GM18526 (cell line): ENCODE measurements around the gene GPR18.

Experiments
- POLR2A ChIP-seq: IDR thresholded peaks from 3 replicates; pipeline ENCODE4 v1.6.1; 2011; ENCODE audit not compliant: insufficient read length; ENCODE audit errors: extremely low read depth

Gene GPR18

DNA sequence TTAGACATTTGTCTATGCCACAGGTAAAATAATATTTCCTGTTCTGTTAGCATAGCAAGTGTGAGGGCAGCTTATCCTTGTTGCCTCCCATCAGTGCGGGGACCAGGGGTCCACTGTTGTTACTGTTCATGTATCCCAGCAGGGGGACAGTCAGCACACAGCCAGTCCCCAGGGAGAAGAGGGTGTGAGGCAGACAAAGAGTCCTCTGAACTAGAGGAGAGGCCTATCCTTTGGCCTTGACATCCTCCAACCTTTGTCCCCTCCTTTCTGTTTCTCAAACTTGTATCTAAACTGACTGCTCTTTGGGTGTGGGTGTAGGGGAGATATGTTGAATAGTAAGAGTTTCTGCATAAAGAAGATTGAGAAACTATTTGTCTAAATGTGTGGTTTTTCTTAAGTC lies 2.9 kb upstream of the GPR18 start:
- TF ChIP-seq POLR2A = no peak

DNA sequence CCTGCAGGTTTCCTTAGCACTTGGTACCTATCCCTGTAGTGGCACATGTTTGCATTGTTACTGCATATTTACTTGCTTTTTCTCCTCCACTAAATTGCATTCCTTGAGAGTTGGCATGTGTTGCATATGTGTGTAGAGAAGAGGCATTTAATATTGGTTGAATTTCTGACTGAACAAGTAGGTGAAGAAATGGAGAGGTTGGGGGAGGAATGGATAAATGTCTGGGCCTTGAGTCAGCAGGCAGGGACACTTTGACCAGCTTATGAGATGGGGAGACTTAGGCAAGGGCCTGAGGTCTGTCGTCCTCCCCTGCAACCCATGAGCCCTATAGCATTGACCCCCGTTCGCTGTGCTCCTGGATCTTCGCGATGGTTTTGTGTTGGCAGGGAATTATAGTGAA lies 2.0 kb upstream of the GPR18 start:
- no peak for TF ChIP-seq POLR2A

DNA sequence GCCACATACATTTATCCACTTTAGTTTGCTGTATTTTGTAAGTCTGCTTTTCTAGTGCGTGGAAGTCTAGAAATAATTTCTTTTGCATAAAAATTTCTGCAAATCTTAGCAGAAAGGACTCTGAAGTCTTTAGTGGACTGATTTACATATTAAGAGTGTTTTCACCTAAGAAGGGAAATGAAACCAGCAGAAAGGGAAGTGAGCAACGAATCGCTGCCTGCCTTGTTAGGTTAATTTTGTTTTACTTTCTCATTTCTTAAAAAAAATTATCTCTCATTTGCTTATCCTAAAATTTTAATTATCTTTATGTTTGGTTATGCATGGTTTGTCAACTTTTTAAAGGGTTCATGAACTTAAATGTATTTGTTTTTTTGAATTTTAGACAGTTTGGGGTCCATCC lies 767 bp upstream of the GPR18 start:
- TF ChIP-seq POLR2A = no peak

DNA sequence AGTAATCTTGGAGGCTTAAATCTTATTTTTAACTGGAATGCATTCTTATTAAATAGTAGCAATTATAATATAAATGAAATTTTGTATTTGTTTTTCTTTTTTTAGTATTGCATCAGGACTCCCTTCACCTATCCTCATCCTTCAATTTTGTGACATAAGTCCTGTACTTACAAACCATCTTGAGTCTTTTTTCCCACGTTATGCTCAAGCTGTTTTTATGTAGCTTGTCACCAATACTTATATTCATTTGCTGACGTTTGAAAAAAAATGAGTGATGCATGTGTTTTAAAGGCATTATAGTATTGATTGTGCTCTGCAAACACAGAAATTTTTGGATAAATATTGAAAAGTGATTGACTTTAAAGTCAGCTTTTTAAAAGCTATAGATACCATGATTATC lies 888 bp downstream of the GPR18 start:
- no peak for TF ChIP-seq POLR2A

DNA sequence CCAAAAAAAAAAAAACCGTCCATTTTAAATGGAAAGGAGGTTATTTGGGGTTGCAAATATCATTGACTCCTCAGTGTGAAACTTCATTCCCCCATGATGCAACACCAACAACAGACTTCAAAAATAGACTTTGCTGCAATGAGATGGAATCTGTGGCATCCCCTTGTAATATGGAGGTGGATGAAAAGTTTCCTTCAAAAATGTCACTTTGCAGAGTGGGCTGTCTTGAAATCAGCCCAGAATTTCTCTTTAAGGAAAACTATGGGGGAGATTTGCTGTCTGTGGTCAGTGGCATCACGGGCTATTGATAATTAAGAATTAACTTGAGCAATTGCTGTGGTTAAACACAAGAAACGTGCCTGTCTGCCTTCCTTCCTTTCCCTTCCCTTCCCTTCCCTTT lies 1.5 kb downstream of the GPR18 start:
- no peak for TF ChIP-seq POLR2A

DNA sequence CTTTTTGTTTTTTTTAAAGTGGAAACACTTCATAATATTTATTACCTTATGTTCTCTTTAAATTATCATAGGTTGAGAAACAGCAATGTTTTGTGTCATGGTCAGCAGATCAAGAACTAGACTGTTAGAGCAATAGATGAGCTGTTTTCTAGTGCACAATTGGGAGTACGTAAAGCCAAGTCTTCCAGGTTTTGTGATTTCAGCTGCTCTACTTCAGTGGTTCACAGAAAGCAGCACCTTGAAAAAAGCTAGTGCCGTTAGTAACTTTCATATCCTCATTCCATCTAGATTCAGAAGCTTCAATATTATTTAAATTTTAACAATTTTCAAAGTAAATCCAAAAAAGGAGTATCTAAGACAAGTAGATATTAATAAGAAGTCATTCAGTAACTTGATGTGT lies 1.9 kb downstream of the GPR18 start:
- no peak for TF ChIP-seq POLR2A

DNA sequence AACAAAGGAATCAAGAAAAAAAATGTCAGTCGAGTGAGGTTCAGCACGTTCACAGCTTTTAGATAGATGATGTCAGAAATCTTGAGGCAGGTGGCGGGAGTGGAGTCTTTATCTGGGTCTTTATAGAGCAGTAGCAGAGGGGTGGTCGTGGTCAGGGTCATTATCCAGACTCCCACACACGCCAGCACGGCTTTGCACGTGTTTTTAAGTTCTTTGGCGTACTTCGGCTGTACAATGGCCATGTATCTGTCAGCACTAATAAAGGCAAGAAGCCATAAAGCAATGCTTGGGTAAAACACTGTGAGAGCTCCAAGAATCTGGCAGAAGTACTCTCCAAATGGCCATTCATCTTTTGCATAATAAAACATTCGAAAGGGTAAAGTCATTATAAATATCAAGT lies 2.9 kb downstream of the GPR18 start:
- no peak for TF ChIP-seq POLR2A

DNA sequence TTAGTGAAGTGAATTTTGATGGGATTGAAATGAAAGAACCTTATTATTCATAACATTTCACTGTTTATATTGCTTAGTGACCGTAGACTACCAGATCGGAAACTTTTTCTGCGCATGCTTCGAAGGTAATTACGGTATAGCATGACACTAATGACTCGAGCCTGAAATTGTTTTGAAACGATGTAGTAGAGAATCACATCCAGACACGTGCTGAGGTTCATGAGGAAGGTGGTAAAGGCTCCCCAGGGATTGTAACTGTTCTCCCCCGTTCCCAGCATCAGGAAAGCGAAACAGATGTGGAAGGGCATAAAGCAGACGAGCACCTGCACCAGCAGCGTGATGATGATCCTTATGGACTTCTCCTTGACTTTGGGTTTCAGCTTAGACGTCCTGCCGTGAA lies 3.3 kb downstream of the GPR18 start:
- TF ChIP-seq POLR2A = no peak

DNA sequence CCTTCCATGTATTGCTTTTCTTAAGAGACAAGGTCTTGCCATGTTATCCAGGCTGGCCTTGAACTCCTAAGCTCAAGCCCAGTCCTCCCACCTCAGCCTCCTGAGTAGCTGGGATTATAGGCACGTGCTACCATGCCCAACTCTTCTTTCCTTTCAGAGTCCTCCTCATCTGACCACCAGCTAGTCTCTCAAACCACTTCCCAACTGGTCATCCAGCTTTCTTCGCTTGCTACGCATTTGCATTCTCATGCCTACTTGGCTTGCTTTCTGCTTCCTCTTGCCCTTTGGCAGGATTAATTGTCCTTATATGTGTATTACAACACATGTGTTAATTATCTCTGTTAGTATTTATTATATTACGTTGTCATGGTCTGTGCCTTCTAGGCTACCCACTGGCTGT lies 6.3 kb downstream of the GPR18 start:
- TF ChIP-seq POLR2A = no peak

DNA sequence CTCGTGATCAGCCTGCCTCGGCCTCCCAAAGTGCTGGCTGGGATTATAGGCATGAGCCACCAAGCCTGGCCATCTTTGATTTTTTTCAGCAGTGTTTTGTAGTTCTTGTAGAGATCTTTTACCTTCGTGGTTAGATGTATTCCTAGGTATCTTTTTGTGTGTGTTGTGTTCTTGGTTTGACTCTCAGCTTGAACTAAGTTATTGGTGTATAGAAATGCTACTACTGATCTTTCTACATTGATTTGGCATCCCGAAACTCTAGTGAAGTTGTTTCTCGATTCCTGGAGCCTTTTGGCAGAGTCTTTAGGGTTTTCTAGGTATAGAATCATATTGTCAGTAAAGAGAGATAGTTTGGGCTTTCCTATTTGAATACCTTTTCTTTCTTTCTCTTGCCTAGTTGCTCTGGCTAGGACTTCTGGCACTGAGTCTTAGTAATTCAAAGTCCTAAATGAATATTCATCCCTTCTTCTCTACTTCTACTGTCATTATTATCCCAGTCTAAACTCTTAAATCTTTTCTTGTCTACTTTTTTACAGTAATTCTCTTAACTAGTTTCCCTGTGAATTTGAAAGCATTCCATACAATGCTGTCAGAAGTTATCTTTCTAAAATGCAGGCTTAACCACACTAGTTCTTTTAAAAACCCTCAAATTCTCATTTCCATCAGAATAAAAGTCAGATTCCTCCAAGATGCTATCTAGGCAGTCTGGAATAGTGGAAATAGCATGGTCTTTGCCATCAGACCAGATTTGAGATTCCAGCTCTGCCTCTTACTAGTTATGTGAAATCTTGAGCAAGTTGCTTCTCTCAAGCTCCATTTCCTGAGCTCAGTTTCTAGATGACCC lies 7.0 kb downstream of the GPR18 start:
- no peak for TF ChIP-seq POLR2A

DNA sequence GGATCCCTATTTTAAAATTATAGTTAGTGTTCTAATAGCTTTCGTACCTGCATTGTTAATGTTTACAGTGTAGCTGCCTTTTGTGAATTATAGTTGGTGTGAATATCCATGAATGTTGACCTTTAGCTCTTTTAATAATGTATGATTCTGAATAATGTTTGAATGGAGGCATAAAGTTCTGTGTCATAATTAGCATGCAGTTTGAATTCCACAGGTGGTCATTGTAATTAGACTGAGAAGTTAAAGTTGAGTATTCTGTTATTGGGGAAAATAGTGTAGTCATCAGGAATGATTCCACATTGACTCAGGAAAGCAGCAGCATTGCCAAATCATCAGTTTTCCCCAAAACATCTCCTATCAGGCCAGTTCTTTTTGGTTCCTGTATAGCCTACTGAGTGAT lies 12.1 kb downstream of the GPR18 start:
- no peak for TF ChIP-seq POLR2A

DNA sequence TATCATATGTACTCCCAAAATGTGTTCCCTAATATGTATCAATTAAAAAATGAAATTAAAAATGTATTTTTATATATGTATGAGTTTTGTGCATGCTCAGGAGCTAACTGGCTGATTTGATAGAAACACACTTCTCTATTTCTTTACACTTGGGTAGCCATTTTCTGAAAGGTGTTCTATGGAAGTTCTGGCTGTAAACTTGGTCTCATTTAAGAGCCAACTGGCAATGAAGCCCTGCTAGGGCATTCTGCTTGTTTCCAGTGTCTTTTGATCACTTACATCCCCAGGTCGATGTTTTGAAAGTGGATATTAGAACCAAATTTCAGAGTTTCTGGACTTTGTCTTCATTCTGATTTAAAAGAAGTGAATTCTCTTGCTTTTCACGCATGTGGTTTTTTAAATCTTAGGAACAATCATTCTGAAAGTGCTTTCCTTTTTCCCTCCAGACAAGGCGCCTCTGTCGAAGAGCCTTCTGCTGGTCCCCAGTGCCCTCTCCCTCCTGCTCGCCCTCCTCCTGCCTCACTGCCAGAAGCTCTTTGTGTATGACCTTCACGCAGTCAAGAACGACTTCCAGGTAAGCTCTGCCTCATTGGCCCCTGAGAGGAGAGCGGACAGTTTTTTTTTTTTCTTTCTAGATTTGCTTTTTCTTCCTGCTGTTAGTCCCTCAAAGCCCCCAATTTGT lies 20.1 kb downstream of the GPR18 start:
- TF ChIP-seq POLR2A = no peak

DNA sequence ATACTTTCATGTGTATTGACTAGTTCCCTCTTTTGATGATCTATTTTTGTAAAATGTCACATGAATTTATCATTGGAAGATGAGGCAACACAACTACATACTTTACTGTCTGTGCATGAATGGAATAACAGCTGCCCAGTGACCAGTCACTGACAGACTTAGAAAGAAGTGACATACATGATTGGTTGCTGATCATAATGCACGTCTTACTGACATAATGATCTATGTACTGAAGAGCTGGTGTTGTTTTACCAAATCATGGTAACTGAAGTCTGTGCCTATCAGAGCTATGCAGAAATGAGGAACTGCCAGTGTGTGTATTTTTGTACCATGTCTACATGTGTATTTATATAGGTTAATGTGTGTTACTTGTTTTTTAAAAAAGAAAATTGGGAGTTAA lies 26.5 kb downstream of the GPR18 start:
- TF ChIP-seq POLR2A = no peak

DNA sequence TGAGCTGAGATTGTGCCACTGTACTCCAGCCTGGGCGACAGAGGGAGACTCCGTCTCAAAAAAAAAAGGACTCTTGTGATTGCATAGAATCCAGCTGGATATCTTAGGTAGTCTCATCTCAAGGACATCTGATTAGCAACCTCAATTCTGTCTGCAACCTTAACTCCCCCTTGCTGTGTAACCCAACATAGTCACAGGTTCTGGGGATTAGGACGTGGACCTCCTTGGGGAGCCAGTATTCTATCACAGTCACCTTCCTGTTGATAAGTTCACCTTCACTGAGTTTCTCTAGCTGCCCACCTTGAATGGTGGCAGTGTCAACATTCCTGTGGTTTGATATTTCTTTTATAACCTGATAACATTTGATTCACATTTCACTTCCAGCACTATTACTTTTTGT lies 27.2 kb downstream of the GPR18 start:
- TF ChIP-seq POLR2A = no peak

DNA sequence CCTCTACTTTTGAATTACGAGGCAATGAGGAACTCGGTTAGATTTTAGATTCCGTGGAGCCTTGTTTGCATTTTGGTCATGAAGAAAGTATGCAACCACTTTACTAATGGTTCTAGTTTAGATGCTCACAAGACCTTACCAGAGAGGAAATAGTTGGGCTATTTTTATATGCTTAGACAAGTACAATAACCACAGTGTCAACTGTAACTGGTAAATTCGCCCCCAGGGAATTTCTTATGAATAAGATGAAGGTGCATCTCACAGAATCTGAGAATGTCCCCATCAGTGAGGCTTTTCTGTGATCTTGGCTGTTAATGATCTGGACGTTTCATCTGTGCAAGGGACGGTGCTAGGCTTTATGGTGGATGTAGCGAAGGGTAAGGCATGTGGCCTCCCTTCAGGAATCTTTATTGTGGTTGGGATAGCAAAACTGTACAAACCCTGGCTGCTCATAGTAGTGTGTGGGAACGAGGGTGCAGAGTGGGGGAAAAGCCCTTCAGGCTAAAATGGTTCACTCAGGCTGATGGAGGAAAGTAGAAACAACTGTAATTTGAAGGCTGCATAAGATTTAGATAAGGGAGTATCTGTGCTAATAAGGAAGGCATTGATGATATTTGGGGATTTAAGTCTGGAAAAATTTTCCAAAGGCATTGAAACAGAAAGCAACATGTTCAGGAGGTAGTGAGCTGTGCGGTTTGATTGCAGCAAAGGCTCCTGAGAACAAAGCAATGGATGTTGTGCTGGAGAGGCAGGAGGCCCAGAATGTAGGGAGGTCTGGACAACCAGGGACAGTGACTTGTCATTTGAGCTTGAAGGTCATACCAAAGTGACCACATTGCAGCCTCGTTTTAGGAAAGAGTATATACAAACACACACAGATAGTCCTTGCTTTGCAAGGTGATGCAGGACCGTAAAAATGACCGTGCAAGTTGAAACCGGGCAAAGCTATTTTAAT lies 29.2 kb downstream of the GPR18 start:
- TF ChIP-seq POLR2A = no peak
